Smooth muscle cell (in vitro differentiated cells): ENCODE measurements around the gene DDA1. TPM values are rescaled to one million over a fixed set of nuclear protein-coding genes. Genes with fewer than 3 reads are reported as not detected.
A peak's percentile ranks its signal among the peaks of the same experiment; 100 is the strongest.

Source experiments
- DNase-seq: peaks from one replicate; lab custom pipeline; 2025; ENCODE audit not compliant: unreplicated experiment; lab: John Stamatoyannopoulos, UW
- H2AFZ ChIP-seq: fragments of 200-600 bp; sonication (generic); 2 replicates; pipeline ENCODE4 v1.6.0; 2016; ENCODE audit warnings: antibody characterized with exemption, low read depth, mild to moderate bottlenecking
- H3F3A ChIP-seq: fragments of 200-600 bp; sonication (generic); 2 replicates; pipeline ENCODE4 v1.6.0; 2017; ENCODE audit warnings: antibody characterized with exemption, low read depth
- H3K27ac ChIP-seq: fragments of 200-600 bp; sonication (generic); 2 replicates; pipeline ENCODE4 v1.5.1; 2016; ENCODE audit warnings: low read depth, mild to moderate bottlenecking
- H3K27me3 ChIP-seq: fragments of 200-600 bp; sonication (generic); 2 replicates; pipeline ENCODE4 v1.6.1; 2016; ENCODE audit warnings: low read depth, mild to moderate bottlenecking
- H3K36me3 ChIP-seq: fragments of 200-600 bp; sonication (generic); 2 replicates; pipeline ENCODE4 v1.5.1; 2016; ENCODE audit warnings: low read depth
- H3K4me1 ChIP-seq: fragments of 200-600 bp; sonication (generic); 2 replicates; pipeline ENCODE4 v1.5.1; 2016; ENCODE audit warnings: low read depth
- H3K4me2 ChIP-seq: fragments of 200-600 bp; sonication (generic); 2 replicates; pipeline ENCODE4 v1.6.0; 2016; ENCODE audit warnings: mild to moderate bottlenecking
- H3K4me3 ChIP-seq: fragments of 200-600 bp; sonication (generic); 2 replicates; pipeline ENCODE4 v1.5.1; 2016; ENCODE audit warnings: mild to moderate bottlenecking
- H3K79me2 ChIP-seq: fragments of 200-600 bp; sonication (generic); 2 replicates; pipeline ENCODE4 v1.6.0; 2016; ENCODE audit warnings: low read depth, mild to moderate bottlenecking
- H3K9ac ChIP-seq: fragments of 200-600 bp; sonication (generic); 2 replicates; pipeline ENCODE4 v1.6.0; 2016; ENCODE audit warnings: low read depth
- H3K9me3 ChIP-seq: fragments of 200-600 bp; sonication (generic); replicated peaks from 2 replicates; pipeline ENCODE4 v1.5.1; 2016; ENCODE audit warnings: low read depth
- H4K20me1 ChIP-seq: fragments of 200-600 bp; sonication (generic); 2 replicates; pipeline ENCODE4 v1.6.0; 2016; ENCODE audit warnings: low read depth
- WGBS: methylation state at CpG from one replicate; pipeline ENCODE4 v1.1.7; 2016; ENCODE audit warnings: low lambda C conversion rate; 5-methylcytosine and 5-hydroxymethylcytosine counted together
- polyA plus RNA-seq: library from polyadenylated mRNA; unstranded; fragments of >200 nt; fragmentation: Nextera tagmentation; extraction: Ambion mirVana; gene quantifications from 2 replicates; pipeline ENCODE4 v1.2.1, GENCODE V29; 2016
- total RNA-seq: library from RNA; depleted of rRNA; stranded (reverse); fragments of >200 nt; gene quantifications from 2 replicates; pipeline ENCODE4 v1.2.3, GENCODE V29; 2014
- TF ChIP-seq, protein P1 (sequence below): fragments of 200-600 bp; sonication (generic); IDR thresholded peaks from 2 replicates; pipeline ENCODE4 v1.5.1; 2017; ENCODE audit warnings: borderline replicate concordance, mild to moderate bottlenecking, antibody characterized with exemption; ENCODE audit not compliant: insufficient read depth, poor library complexity, severe bottlenecking

The DDA1 gene
- total and polyA plus RNA-seq, 2 experiments from 2014 or later = 26.5 to 51.8 TPM

DNA sequence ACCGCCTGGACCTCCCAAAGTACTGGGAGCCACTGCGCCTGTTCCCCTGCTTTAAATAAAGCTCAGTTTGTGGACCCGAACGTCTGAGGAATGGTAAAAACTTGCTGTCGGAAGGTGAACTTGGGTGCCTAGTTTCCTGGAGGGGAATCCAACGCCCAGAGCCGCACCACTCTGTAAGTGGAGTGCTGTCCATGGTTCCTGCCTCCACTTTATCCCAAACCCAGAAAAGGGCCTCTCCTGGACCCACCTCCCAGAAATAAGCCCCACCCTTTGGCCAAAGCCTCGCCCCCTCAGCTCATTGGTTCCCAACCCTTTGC, 23.0 kb downstream of the DDA1 start:
- WGBS = 93% methylated on average over 8 of the region's 8 CpGs

DNA sequence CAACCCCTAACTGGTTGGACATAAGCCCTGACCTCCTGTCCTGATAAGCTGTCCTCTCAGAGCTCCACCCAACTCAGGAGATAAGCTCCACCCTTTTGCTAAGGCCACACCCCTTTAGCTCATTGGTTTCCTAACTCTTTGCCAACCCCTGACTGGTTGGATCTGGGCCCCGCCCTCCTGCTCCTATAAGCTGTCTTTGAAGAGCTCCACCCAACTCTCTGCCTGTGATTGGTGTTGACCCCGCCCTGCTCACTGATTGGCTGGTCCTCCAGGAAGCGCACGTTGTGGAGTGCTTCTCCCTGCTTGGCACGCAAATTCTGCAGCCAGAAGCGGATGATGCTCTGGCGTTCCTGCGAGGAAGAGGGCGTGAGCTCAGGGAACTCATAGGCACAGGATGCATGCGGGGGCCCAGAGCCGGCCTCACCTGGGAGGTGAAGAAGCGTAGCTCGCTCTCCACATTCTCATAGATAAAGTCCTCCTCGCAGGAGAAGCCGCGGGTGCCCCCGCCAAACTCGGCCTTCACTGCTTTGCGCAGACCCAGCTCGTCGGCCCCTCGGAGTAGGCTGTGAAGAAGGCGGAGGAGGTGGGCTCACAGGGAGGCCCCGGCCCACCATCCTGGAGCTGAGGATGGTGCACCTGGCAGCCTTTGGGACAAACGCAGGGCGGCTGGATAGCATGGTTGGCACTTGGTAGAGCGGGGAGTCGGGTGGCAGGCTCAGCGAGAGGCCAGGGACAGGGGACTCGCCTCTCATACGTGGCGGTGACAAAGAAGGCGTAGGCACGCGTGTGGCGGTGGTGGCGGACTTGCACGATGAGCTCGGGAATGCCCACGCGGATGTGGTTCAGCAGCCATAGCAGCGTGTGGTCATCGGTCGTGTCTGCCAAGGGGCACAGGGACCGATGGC, 23.6 kb downstream of the DDA1 start:
- no peaks in the 10 kb centered on the region for H3K36me3 ChIP-seq
- H2AFZ ChIP-seq = no peak overlapping the region
- H3K27me3 ChIP-seq = peaks cover 24% of the 10 kb centered on the region
- 97% methylated on average over 45 of the region's 45 CpGs for WGBS
- H3K4me1 ChIP-seq = peaks cover 10% of the 10 kb centered on the region
- H3F3A ChIP-seq = no peaks in the 10 kb centered on the region
- no peak overlapping the region for H3K27ac ChIP-seq
- TF ChIP-seq, protein P1, sequence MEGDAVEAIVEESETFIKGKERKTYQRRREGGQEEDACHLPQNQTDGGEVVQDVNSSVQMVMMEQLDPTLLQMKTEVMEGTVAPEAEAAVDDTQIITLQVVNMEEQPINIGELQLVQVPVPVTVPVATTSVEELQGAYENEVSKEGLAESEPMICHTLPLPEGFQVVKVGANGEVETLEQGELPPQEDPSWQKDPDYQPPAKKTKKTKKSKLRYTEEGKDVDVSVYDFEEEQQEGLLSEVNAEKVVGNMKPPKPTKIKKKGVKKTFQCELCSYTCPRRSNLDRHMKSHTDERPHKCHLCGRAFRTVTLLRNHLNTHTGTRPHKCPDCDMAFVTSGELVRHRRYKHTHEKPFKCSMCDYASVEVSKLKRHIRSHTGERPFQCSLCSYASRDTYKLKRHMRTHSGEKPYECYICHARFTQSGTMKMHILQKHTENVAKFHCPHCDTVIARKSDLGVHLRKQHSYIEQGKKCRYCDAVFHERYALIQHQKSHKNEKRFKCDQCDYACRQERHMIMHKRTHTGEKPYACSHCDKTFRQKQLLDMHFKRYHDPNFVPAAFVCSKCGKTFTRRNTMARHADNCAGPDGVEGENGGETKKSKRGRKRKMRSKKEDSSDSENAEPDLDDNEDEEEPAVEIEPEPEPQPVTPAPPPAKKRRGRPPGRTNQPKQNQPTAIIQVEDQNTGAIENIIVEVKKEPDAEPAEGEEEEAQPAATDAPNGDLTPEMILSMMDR = no peak
- H3K9me3 ChIP-seq = no peaks in the 10 kb centered on the region
- H3K79me2 ChIP-seq = no peaks in the 10 kb centered on the region
- H3K9ac ChIP-seq = no peak overlapping the region
- H4K20me1 ChIP-seq = peaks cover 13% of the 10 kb centered on the region
- DNase-seq = no peak
- H3K4me3 ChIP-seq = no peak overlapping the region
- no peak overlapping the region for H3K4me2 ChIP-seq

More for the DNA sequence above, 23.0 kb downstream of the DDA1 start:
- H3K4me2 ChIP-seq = no peak overlapping the region
- peaks cover 24% of the 10 kb centered on the region for H3K27me3 ChIP-seq
- TF ChIP-seq, protein P1 = no peak
- H3K36me3 ChIP-seq = no peaks in the 10 kb centered on the region
- no peaks in the 10 kb centered on the region for H3K79me2 ChIP-seq
- no peak overlapping the region for H2AFZ ChIP-seq
- no peak overlapping the region for H3K9ac ChIP-seq
- no peak overlapping the region for H3K4me3 ChIP-seq
- H3K9me3 ChIP-seq = no peaks in the 10 kb centered on the region
- peaks cover 10% of the 10 kb centered on the region for H3K4me1 ChIP-seq
- no peak for DNase-seq
- H3F3A ChIP-seq = no peaks in the 10 kb centered on the region
- H3K27ac ChIP-seq = no peak overlapping the region
- peaks cover 13% of the 10 kb centered on the region for H4K20me1 ChIP-seq

GRCh38 chr19:17333611-17334413, 24.4 kb downstream of the DDA1 start:
- DNase-seq = no peak
- no peak overlapping the region for H3K27ac ChIP-seq
- 32% methylated on average over 49 of the region's 52 CpGs for WGBS
- peak overlapping the region; percentile 92 for H3K4me2 ChIP-seq
- no peaks in the 10 kb centered on the region for H3F3A ChIP-seq
- H3K79me2 ChIP-seq = no peaks in the 10 kb centered on the region
- H4K20me1 ChIP-seq = peaks cover 13% of the 10 kb centered on the region
- H3K4me3 ChIP-seq = peak overlapping the region; percentile 84
- H3K9me3 ChIP-seq = no peaks in the 10 kb centered on the region
- H3K36me3 ChIP-seq = no peaks in the 10 kb centered on the region
- peak overlapping the region; percentile 51 for H3K9ac ChIP-seq
- TF ChIP-seq, protein P1 = no peak
- H3K4me1 ChIP-seq = peaks cover 9% of the 10 kb centered on the region
- H2AFZ ChIP-seq = peak overlapping the region; percentile 68
- H3K27me3 ChIP-seq = peaks cover 20% of the 10 kb centered on the region
